Stimulated activated CD4-positive, alpha-beta T cell treated with anti-CD3 and anti-CD28 coated beads, Interleukin-12 subunit alpha, Interleukin-12 subunit beta, amount 100 ng/mL, for 4 hours (primary cell): ENCODE data around the gene ZNF474.

Experiments used
- DNase-seq: peaks from one replicate; pipeline ENCODE4 v3.0.0-alpha.2; 2020

The ZNF474 gene

DNA sequence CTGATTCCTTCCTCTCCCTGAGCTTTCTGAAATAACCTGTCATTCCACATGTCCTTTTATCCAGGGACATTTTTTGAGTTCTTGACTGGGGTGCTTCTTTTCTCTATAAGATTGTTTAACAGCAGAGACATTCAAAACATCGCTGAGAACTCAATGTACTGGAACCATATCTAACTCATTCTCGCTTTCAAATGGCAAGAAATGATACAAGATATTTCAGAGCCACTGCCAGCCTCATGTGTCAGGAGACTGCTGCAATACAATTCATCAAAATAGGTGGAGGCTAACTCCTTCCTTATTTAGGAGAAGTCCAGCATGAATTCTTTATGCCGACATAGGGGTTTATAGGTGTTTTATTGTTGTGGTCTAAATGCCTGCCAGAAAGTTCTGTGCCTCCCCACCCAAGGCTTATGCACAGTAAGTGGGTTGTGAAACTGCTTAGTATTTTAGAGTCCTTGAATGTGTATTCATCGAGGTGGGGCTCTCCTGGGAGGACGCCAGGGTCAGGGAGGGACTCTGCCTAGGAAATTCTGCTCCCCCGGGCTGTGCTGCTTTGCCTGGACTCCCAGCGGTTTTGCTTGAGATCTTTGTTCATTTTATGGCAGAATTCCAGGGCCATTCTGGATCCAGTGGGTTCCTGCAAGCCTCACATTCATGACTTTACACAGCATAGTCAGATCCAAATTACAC lies 53.9 kb downstream of the ZNF474 start:
- DNase-seq = no peak

DNA sequence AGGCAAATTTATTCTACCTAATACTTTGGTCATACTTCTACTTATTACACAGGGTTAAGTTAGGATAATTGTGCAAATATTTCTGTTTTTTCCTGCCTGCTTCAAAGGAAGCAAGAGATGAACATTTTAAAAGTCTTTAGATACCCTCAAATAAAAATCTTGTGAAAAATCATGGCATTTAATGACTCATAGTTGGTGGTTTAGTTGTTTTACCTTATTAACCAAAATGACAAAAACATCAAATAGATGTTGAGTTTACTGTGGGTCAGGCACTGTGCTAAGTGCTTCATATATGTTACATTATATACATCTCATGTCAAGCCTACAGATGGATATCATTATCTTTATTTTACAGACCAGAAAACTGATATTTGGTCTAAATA lies 54.4 kb downstream of the ZNF474 start:
- no peak for DNase-seq

DNA sequence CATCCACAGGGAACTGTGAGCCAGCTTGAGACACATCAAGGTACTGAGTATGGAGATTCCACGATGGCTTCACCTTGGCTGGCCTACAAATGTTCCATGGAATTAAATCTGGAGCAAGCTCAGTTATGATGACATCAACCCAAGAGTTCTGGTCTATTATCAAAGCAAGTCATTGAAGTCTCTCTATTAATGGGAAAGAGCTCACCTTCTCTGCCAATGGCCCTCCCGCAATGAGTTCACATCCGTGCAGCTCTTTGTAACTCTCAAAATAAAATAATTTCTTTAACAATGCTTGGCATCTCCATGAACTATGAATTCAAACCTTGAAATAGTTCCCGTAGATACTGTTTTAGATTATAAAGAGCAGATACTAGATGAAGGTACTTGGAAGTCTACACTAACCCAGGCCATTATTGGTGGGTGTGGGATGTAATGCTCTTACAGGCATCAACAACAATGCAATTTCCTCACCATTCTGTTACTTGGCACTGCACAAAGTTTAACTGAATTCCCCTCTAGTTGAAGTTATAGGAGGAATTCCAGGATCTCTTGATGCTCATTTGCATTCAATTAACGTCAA lies 55.4 kb downstream of the ZNF474 start:
- DNase-seq = no peak

DNA sequence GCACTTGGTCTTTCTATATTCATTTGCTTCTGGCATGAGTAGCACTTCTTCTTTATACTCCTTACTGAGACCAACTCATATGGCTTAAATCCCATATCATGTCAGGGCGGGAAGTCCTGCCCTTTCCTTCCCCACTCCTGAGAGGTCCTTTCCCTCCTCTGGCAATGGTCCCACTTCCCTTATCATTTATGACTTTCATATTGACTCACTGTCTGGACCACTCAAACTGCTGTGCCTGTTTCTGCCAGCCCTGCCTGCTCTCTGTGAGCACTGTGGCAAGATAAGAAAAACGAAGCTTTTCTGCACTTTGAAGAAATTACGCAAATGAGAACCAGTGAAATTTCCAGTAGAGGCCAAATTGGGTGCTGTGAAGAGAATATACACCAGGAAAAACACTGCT lies 58.1 kb downstream of the ZNF474 start:
- no peak for DNase-seq

DNA sequence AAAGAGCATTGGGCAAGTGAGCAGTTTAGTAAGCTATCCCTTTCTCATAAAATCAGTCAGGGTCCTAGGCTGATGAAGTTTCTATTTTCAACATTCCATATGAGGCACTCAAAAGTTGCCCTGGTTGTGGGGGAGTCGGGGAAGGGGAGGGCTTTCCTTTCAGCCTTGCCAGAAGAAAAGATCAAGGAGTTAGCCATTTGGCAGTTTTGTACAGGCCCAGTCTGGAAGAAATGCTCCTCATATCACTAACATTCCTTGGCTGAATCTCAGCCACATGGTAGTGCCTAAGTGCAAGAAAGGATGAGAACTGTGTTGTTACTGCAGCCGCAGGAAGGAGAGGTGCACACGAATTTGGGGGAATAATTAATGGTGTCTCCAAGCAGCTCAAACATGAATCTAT lies 60.8 kb downstream of the ZNF474 start:
- DNase-seq = no peak

DNA sequence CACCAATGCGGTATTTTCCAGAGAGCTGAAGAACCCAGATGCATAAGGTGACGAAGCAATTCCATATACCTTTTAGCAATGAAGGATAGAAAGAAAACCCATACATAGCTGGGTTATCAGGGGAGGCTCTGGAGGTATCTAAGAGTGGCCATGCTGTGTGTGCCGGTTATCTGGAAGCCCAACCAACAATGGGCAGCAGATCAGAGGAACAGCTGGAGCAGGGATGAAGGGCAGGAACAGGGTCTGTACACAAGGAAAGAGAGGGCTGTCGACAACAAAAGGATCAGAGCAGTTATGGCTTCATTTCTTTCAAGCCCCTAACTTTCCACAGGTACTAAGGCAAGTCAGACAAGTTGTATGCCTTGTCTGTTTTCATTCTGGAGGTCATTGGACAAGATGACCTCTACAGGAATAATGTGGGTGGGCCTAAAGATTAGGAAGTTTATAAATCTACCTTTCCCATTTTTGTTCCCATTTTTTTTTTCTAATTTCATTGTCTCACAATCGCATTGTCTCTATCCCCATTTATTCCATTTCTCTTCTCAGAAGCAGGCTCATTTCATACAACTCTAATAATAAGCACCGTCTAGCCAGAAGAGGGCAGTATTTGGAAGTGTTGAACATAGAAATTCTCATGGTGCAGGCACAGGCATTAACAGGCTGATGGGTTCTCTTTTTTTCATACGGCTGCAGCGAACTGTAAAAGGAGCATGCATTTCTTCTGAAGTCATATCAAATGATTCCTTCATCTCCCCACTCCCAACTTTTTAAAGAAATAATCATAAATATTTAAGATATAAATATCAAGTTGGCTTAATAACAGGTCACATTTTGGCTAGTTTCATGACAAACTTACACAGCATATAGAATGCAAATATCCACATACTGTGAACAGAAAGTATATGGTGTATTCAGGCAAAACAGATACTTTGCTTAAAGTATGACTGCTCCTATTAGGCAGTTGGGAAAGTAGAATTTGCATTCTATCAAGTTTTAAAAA lies 63.5 kb downstream of the ZNF474 start:
- no peak for DNase-seq

DNA sequence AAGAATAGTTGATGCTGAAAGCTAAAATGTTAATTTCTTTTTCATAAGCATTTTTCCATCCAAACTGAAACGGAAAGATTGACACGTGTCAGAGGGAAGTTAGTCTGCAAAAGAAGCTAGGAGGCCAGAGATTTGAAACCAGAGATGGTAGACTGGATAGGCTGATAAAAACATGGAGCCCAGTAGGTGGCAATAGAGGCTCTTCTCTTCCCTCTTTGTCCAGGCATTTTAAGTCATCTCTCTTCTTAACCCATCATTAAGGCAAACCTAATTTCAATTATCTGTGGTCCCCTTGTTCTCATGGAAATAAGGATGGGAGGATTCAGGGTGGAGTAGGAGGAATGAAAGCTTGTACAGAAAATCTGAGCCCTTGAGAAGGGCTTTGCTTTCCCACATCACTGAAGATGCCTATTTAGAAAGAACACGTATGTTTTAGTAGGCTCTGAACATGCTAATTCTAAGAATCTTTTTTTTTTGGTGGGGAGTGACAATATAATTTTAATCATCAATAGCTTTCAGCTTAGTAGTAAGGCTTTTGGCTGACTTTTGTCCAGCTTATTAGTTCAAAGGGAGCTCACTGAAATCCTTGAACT lies 66.6 kb downstream of the ZNF474 start:
- no peak for DNase-seq

DNA sequence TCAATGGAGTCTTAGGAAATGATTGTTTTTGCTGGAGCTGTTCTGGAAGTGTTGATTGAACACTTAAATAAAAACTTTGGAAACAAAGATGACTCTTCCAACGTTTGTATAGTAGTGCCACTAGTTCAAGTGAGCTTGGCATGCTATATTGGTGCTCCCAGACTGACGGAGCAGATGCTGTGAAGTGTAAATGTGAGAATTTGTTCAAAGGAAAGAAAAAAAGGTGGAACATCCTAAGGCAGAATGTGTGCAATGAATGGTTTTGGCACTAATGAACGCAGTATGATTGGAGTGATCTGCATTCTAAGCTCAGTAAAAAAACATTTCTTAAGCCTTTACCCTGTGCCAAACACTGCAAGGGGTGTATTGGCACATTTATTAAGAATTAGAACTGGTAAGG lies 69.8 kb downstream of the ZNF474 start:
- no peak for DNase-seq

DNA sequence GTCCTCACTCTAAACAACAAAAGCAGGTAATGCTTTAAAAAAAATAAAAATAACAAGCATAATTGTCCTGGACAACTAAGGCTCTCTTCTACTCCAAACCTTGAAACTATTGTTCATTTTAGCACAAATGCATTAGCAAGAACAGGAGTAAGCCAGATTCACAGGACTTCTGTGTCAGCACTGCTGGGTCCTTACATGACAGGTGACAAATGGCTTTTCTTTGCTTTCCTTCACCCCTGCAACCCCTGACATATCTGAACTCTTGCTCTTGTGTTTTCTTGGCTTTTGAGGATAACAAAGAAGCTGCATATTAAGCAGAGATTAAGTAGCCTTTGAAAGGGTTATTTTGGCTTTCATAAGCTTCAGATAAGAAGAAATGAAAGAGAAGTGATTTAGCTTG lies 71.1 kb downstream of the ZNF474 start:
- DNase-seq = no peak

DNA sequence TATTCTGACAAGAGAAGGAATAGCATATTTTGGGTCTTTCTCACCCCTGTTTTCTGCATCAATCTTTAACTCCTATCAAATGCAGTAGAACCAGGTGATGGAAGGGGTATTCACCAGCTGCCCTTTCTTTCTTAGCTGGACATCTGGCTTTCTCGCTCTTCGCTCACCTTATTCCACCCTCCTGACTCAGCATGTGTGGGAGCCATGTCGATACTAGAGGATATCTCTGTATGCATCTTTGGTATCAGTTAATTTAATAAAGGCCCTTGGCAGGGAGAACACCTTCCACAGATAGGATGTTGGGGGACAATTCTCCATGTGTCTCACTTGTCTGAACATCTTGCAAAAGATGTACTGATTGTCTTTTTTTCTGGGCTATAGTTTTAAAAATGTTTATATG lies 71.5 kb downstream of the ZNF474 start:
- no peak for DNase-seq

DNA sequence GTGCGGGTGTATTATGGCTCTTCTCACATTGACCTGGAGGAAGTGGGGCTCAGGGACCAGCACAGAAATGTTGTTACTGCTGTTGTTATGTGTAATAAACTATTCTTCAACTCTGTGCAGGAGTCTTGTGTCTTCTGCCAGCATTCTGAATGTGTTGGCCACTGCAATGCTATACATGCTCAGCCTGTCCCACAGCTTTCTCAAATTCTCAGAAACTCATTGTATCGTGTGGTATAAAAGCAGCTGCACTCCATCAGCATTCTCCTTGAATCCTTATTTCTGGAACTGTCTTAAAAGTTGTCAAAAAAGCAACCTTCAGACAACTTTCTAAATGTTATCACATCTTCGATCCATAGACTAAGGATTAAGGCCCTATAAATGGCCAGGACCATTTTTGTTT lies 72.0 kb downstream of the ZNF474 start:
- no peak for DNase-seq

DNA sequence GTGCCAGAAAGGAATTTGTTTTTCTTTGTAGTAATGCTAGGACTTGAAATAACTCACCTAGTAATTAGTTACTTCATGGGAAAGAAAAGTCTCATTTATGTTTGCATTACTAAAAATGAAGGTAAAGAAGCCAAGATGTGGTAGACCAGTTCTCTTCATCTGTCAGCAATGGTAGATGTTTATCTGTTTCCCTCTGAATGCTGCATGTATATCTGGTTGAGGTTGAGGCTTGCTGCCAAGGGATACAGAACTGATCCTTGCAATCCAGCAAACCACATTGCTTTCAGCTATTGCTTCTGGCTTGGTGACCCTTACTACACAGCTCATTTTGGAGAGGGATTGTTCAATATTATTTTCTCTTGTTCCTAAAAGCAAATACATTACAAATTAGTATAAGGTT lies 73.6 kb downstream of the ZNF474 start:
- no peak for DNase-seq
